Epithelial cell of proximal tubule (primary cell): ENCODE measurements around the gene CAPN9. TPM values are rescaled to one million over a fixed set of nuclear protein-coding genes. Genes with fewer than 3 reads are reported as not detected.

ENCODE experiments used
- DNase-seq: peaks from one replicate; pipeline ENCODE4 v3.0.0-alpha.2; 2011; ENCODE audit warnings: low read depth
- H3K4me3 ChIP-seq: 2 replicates; pipeline ENCODE4 v1.5.1; 2011; ENCODE audit warnings: low read depth, mild to moderate bottlenecking, low read length
- total RNA-seq: library from RNA; depleted of rRNA; stranded (reverse); fragments of >200 nt; gene quantifications from 2 replicates; pipeline ENCODE4 v1.2.3, GENCODE V29; 2015
- TF ChIP-seq, protein P1 (sequence below): conservative IDR thresholded peaks from 2 replicates; pipeline ENCODE4 v1.5.1; 2012; ENCODE audit warnings: low read depth, mild to moderate bottlenecking, low read length

The CAPN9 gene
- total RNA-seq, 1 donor from 2014 or later, result not detected

DNA sequence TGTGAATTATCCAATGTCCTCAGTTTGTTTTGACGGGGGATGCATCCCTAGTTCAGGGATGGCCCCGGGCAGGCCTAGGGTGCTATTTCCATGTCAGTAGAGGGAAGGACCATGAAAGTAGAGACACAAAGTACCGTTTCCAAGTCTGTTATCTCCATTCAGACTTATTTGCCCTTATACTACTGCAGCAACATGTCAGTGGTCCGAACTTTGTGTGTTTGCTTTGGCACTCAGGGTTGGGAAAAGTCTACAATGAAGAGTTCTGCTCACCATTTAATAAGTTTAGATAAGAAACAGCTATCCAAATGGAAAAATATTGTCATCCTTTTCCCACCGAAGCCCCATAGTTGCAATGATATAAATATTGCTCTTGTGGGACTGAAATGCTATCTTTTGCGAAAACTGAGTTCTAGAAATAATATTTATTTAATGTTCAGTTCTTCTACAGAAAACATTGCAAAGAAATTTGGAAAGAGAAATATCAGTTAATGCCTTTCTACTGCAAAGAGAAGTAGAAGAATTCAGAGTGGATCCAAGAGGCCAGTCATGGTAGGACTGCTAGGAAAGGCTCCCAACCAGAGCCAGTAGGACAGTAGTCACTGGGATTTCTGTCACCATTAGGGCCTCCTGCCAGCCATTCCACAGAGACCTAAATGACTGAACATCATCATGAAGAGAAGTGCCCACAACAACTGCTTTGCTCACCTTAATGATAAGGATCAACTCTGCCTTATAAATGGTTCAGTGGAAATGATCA lies 21.8 kb upstream of the CAPN9 start:
- TF ChIP-seq, protein P1, sequence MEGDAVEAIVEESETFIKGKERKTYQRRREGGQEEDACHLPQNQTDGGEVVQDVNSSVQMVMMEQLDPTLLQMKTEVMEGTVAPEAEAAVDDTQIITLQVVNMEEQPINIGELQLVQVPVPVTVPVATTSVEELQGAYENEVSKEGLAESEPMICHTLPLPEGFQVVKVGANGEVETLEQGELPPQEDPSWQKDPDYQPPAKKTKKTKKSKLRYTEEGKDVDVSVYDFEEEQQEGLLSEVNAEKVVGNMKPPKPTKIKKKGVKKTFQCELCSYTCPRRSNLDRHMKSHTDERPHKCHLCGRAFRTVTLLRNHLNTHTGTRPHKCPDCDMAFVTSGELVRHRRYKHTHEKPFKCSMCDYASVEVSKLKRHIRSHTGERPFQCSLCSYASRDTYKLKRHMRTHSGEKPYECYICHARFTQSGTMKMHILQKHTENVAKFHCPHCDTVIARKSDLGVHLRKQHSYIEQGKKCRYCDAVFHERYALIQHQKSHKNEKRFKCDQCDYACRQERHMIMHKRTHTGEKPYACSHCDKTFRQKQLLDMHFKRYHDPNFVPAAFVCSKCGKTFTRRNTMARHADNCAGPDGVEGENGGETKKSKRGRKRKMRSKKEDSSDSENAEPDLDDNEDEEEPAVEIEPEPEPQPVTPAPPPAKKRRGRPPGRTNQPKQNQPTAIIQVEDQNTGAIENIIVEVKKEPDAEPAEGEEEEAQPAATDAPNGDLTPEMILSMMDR, result no peak
- H3K4me3 ChIP-seq, result no peak overlapping the region
- no peak for DNase-seq

DNA sequence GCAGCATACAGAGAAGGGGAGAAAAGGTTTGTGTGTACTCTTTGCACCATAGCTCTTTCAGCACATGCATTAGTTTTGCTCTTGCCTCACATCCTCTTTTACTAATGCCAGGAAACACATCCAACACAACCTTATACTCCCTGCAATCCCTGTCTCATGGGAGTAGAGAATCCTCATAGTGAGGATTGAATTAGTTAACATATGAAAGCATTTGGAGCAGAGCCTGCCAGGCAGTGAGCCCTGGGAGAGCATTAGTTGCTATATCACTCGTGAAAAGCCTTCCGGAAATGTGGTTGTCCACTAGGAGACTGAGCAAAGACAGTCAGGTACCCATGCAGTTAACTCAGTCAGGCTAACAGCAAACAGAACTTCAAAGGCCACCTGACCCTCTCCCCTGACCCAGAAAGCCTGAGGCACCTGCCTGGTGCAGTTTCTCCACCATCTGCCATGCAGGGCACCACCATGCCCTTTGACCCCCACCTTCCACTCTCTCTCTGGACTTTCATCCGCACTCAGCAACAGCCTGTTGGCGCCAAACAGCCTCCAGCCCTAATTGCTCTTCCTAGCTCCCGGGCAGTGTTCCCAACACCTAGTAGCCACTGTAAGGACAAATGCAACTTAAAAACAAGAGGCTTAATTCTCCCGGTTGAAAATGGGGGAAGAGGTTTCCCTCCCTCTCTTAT lies 18.3 kb upstream of the CAPN9 start:
- TF ChIP-seq, protein P1, result no peak

DNA sequence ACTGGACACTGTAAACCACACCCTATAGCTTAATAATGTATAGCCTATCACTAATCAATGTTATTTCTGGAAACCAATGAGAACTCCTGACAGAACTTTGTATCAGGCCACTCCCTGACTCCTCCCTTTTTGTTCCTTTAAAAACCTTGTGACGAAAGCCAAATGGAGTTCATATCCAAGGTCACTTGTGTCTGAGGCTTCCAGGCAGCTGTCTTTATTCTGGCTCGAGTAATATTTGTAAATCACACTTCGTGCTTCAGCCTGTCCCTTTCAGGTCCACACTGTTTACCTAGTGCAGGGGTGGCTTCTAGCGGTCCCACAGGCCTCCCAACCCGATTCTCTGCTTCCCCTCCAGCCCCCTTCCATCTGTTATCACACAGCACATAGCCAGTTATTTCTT lies 16.2 kb upstream of the CAPN9 start:
- TF ChIP-seq, protein P1, result no peak
- DNase-seq, result no peak

More for the DNA sequence above, 18.3 kb upstream of the CAPN9 start:
- no peak for DNase-seq
- H3K4me3 ChIP-seq, result no peak overlapping the region

DNA sequence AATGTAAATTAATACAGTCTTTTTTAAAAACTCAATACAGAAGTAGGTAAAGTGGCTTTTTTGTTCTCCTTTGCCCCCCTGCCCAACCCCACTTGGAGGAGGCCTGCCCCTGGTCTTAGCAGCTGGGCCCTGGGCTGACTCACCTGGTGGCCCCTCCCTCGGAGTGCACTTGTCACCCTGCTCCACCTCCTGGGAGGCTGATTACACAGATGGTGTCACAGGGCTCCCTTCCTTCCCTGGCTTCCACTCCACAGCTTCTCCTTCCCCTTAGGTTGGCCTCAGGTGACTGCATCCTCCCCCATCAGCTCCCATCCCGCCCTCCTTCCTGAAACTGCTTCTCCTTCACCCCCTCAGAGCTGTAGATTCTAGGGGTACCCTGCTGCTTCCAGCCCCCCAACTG lies 11.7 kb upstream of the CAPN9 start:
- no peak for DNase-seq
- TF ChIP-seq, protein P1, result no peak
- H3K4me3 ChIP-seq, result no peak overlapping the region

More for the DNA sequence above, 16.2 kb upstream of the CAPN9 start:
- no peak overlapping the region for H3K4me3 ChIP-seq

DNA sequence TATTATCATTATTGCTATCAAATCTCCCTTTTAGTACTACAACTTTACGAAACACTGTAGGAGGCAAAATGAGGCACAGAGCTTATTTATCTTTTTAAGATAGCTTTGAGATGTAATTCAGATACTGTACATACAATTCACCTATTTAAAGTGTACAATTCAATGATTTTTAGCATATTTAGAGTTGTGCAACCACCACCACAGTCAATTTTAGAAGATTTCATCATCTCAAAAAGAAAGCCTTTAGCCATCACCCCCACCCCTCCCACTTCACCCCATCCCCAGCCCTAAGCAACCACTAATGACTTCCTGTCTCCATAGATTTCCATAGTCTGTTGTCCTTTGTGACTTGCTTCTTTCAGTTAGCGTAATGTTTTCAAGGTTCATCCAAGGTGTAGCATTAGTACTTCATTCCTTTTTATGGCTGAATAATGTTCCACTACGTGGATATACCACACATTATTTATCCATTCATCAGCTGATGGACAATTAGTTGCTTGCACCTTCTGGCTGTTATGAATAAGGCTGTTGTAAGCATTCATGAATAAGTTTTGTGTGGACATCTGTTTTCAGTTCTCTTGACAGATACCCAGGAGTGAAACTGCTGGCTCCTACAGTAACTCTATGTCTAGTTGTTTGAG lies 9.4 kb upstream of the CAPN9 start:
- H3K4me3 ChIP-seq, result no peak overlapping the region
- TF ChIP-seq, protein P1, result no peak
- DNase-seq, result no peak

DNA sequence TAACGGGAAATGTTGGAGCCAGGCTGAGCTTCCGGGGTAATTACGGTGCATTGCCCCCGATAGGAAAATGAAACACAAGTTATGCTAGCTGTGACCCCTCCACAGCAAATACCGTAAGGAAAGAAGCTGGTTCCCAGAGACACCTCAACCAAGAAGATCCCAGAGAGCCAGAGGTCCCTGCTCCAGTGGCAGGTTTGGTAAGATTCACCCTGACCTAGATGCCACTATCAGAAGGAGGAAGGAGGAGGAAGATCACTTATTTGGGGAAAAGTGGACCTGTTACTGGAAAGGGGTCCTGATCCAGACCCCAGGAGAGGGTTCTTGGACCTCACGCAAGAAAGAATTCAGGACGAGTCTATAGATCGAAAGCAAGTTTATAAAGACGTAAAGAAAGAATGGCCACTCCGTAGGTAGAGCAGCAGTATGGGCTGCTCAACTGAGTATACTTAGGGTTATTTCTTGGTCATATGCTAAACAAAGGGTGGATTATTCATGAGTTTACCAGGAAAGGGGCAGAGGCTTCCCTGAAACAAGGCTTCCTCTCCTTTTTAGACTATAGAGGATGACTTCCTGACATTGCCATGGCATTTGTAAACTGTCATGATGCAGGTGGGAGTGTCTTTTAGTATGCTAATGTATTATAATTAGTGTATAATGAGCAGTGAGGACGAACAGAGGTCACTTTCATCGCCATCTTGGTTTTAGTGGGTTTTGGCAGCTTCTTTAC lies 7.5 kb upstream of the CAPN9 start:
- no peak overlapping the region for H3K4me3 ChIP-seq
- TF ChIP-seq, protein P1, result no peak
- DNase-seq, result no peak
